Measurements from ENCODE around the gene NPAS3. TPM values are rescaled to one million over a fixed set of nuclear protein-coding genes. Genes with fewer than 3 reads are reported as not detected.

Gene NPAS3
- total RNA-seq, 2 experiments from 2014 or later: not detected

DNA sequence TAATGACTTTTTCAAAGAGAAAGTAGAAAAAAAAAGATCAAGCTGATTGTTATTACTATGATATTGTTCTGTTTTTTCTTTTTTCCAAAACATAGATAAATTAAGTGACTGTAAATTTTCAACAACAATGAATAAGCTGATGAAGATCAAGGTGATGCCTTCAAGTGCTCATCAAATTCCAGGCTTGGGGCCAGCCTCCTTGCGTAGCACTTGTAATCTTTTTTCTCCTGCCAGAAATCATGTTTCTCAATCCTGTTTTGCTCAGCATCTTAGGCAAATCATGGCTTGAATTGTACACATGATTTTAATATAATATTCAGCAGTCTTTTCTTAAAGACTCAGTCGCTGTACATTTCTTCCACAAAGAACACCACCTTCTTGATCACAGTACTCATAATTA is 333.2 kb downstream of the NPAS3 start:
- H3K9me3 Mint-ChIP-seq: no peaks in the 10 kb centered on the region
- CTCF ChIA-PET: no interaction called here
- no peak for DNase-seq
- H3K4me1 Mint-ChIP-seq (ENCODE audit: low read depth): no peaks in the 10 kb centered on the region
- no peaks in the 10 kb centered on the region for H3K27me3 Mint-ChIP-seq (ENCODE audit: low read depth)
- H3K4me3 Mint-ChIP-seq: no peak overlapping the region
- intact Hi-C loops (cut with micrococcal nuclease): no loop called here
- no peaks in the 10 kb centered on the region for H3K36me3 Mint-ChIP-seq (ENCODE audit: low read depth)
- no peak overlapping the region for H3K27ac Mint-ChIP-seq

DNA sequence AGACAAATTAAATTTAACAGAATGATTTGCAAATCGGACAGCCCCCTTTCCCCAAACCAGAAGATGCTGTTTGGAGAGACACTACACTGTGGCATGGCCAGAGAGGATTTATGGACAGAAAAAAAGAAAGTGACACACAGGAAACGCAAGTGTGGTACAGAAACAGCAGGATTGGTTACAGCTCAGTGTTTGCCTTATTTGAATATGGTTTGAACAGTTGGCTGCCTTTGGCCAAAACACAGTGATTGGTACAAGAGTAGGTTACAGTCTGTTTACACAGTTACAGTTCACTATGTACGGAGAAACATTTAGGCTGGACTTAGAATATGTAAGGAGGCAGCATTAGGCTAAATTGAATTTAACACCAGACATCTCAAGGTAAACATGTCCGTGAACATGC is 335.3 kb downstream of the NPAS3 start:
- Mint-ChIP-seq H3K9me3 (no peaks in the 10 kb centered on the region), H3K27me3 (ENCODE audit: low read depth) (no peaks in the 10 kb centered on the region), H3K36me3 (ENCODE audit: low read depth) (no peaks in the 10 kb centered on the region), H3K4me1 (ENCODE audit: low read depth) (no peaks in the 10 kb centered on the region), H3K27ac (no peak overlapping the region), H3K4me3 (no peak overlapping the region)
- no peak for DNase-seq
- intact Hi-C loops (cut with micrococcal nuclease): no loop called here
- CTCF ChIA-PET: no interaction called here

DNA sequence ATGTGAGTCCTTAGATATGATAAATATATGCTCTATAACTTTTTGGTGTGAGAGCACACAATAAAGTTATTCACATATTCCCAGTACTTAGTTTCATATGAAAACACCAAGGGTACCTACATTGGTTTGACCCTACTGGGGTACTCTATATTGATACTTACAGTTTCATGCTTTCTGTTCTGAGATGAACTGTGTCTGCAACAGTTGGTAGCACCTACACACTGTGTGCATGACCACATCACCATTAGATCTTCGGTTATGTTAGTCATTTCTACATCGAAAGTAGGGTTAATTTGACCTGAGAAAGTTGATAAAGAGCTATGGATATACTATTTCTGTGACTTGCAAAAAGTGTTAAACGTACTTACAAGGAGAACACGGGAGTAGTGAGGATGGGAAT is 337.2 kb downstream of the NPAS3 start:
- Mint-ChIP-seq H3K27me3 (ENCODE audit: low read depth) (no peaks in the 10 kb centered on the region), H3K27ac (no peak overlapping the region), H3K4me1 (ENCODE audit: low read depth) (no peaks in the 10 kb centered on the region), H3K4me3 (no peak overlapping the region), H3K36me3 (ENCODE audit: low read depth) (no peaks in the 10 kb centered on the region), H3K9me3 (no peaks in the 10 kb centered on the region)
- intact Hi-C loops (cut with micrococcal nuclease): no loop called here
- CTCF ChIA-PET: no interaction called here
- no peak for DNase-seq

DNA sequence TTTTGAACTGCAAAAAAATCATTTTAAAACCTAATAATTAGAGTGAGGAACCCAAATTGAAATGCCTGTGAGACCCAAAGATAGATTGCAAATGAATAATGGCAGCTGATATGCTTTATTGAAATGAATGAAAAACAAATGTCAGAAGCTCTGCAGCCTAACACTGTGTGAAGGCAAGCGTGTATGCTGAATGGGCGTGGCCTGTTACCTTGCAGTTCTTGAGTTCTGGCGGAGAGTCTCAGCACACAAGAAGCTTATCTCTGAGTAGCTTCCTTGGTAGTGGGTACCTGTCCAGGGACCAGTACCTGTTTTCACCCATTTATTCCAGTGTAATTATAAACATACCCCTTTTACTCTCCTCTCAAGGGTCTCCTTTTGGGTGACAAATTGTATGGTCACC is 341.2 kb downstream of the NPAS3 start:
- H3K9me3 Mint-ChIP-seq: no peaks in the 10 kb centered on the region

DNA sequence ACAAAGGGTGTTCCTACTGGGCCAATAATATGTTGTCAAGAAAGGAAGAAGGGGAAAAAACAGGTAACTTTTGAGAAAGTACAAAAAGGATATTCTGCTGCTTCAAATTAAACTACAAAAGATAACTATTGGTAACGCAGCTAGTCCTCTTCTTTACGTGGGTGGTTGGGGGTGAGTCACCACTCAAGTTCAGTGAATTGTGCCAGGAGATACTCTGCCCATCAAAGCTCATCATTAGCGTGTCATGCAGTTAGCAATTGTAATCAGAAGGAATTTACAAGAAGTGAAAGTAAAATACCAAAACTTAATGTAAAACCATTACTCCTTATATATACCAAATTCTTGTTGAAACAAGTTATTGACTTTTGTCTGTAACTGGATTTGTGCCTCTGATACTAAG is 342.0 kb downstream of the NPAS3 start:
- no peak overlapping the region for H3K27ac Mint-ChIP-seq
- intact Hi-C loops (cut with micrococcal nuclease): no loop called here
- no peaks in the 10 kb centered on the region for H3K4me1 Mint-ChIP-seq (ENCODE audit: low read depth)

More for the DNA sequence above, 341.2 kb downstream of the NPAS3 start:
- H3K4me3 Mint-ChIP-seq: no peak overlapping the region
- no peak overlapping the region for H3K27ac Mint-ChIP-seq
- H3K4me1 Mint-ChIP-seq (ENCODE audit: low read depth): no peaks in the 10 kb centered on the region
- intact Hi-C loops (cut with micrococcal nuclease): no loop called here
- no peak for DNase-seq
- CTCF ChIA-PET: interaction anchor here (1.0 kb wide), 1 partner anchor 22 kb away, joined by 3 read pairs; no protein-coding TSS in a partner anchor
- no peaks in the 10 kb centered on the region for H3K36me3 Mint-ChIP-seq (ENCODE audit: low read depth)
- no peaks in the 10 kb centered on the region for H3K27me3 Mint-ChIP-seq (ENCODE audit: low read depth)

DNA sequence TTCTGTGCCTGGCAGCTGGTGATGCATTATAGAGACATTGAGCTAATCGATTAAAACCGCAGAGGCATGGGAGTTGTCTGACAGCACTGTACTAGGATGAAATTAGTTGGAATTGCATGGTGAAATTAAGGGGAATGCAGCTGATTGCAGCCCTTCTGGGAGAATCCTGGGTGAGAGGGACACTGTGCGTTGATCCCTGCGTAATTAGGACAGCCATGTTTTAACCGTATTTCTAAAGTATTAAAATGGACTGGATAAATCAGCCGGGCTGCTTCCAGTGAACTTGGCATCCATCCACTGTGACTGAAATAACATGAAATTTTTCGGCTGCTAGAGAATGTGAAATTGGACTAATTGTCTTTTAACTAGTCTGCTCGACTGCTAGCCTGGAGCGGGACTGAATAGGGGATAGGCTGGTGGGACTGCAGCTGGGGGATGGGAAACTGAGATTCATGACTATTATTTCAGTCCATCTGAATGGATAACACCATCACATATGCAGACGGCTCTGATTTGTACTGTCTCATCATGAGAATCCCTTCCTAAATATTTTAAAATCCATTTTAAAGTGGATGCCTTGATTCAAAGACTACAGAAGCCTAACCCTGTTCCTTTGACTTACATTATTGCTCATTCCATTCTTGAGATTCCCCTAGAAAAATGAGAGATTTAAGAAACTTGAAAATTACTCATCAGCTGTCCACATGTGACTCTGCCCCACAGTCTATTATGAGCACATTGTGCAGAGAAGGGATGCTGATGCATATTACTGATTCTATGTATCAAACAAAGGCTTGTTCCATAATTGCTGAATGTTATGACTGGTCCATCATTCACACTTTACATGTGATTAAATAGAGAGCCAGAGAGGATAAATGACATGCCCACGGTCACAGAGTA is 343.9 kb downstream of the NPAS3 start:
- Mint-ChIP-seq H3K9me3 (no peaks in the 10 kb centered on the region), H3K27ac (no peak overlapping the region), H3K4me1 (ENCODE audit: low read depth) (no peaks in the 10 kb centered on the region), H3K36me3 (ENCODE audit: low read depth) (no peaks in the 10 kb centered on the region), H3K4me3 (no peak overlapping the region), H3K27me3 (ENCODE audit: low read depth) (no peaks in the 10 kb centered on the region)
- CTCF ChIA-PET: no interaction called here
- DNase-seq: no peak
- intact Hi-C loops (cut with micrococcal nuclease): no loop called here

More for the DNA sequence above, 342.0 kb downstream of the NPAS3 start:
- Mint-ChIP-seq H3K36me3 (ENCODE audit: low read depth) (no peaks in the 10 kb centered on the region), H3K27me3 (ENCODE audit: low read depth) (no peaks in the 10 kb centered on the region), H3K9me3 (no peaks in the 10 kb centered on the region), H3K4me3 (no peak overlapping the region)
- no peak for DNase-seq
- CTCF ChIA-PET: no interaction called here

DNA sequence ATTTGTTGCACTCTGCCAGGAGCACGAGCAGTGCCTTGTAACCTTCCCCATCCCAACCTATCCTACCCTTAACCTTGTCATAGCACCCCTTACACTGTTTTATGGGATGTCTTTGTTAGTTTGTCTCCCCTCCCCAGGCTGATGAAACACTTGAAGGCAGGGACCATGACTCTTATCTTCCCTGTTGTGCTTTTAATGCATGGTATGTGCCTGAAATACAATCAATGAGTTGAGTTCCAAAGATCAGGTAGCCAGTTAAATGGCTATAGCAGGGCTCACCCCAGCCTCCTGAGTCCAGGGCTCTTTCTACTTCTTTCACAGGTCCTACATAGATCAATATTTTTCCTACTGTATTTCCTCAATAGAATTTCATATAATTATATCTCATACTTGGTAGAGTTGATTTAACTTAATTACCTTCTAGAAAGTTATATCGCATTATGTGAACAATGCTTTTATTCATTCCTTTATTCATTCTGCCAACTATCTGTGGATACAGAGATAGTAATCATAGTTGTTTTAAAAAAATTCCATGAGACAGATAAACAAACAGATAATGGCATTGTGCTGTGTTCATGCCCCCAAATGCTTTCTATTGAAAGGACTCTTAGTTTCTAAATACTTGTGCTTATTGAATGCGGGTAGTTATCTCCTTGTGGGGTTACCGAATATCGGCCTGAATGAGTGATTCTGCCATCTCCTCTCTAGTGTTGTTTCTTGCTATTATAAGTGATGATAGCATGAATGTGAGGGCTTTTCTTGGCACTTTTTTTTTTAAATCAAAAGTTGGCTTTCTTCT is 347.4 kb downstream of the NPAS3 start:
- no peak for DNase-seq
- CTCF ChIA-PET: no interaction called here
- intact Hi-C loops (cut with micrococcal nuclease): no loop called here
- no peaks in the 10 kb centered on the region for H3K4me1 Mint-ChIP-seq (ENCODE audit: low read depth)
- no peaks in the 10 kb centered on the region for H3K36me3 Mint-ChIP-seq (ENCODE audit: low read depth)
- H3K27ac Mint-ChIP-seq: no peak overlapping the region
- no peaks in the 10 kb centered on the region for H3K27me3 Mint-ChIP-seq (ENCODE audit: low read depth)
- H3K4me3 Mint-ChIP-seq: no peak overlapping the region
- no peaks in the 10 kb centered on the region for H3K9me3 Mint-ChIP-seq

DNA sequence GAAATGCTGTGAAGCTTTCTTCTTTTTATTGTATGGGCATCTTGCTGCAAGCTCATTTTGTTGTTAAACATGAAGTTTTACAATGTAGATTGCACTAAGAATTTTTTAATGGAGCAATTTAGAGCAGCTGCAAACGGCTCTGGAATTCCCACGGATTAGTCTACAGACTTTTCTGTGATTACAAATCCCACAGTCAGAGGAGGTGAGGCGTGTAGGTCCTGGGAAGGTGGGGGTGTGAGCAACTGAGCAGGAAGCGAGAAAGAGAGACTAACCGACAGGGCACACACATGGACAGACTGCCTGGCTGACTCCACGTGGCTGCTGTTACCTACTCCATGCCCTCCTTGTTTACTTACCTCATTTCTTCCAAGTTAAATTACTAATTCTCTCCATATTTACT is 348.5 kb downstream of the NPAS3 start:
- intact Hi-C loops (cut with micrococcal nuclease): no loop called here
- H3K27me3 Mint-ChIP-seq (ENCODE audit: low read depth): no peaks in the 10 kb centered on the region
- DNase-seq: no peak
- CTCF ChIA-PET: no interaction called here
- H3K4me1 Mint-ChIP-seq (ENCODE audit: low read depth): no peaks in the 10 kb centered on the region
- no peak overlapping the region for H3K4me3 Mint-ChIP-seq
- H3K9me3 Mint-ChIP-seq: no peaks in the 10 kb centered on the region
- no peak overlapping the region for H3K27ac Mint-ChIP-seq
- no peaks in the 10 kb centered on the region for H3K36me3 Mint-ChIP-seq (ENCODE audit: low read depth)

DNA sequence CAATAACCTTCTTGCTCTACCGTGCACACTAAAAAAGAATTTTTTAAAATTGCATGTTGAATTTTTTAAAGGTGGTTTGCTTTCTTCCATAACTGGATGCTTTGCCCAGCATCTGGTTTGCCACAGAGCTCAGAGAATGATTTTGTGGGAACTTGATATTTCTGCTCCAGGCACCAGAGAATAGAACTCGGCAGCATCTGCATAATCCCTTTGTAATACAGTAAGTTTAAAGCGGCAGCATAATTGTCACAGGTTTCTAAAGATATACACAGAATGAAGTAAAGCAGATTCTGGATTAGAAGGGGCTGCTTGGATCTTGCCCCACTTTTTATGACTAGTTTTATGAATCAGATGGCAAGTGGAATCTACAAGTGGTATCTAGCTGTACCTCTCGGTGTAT is 352.0 kb downstream of the NPAS3 start:
- CTCF ChIA-PET: no interaction called here
- intact Hi-C loops (cut with micrococcal nuclease): no loop called here
- Mint-ChIP-seq H3K27me3 (ENCODE audit: low read depth) (no peaks in the 10 kb centered on the region), H3K9me3 (peaks cover 3% of the 10 kb centered on the region), H3K36me3 (ENCODE audit: low read depth) (no peaks in the 10 kb centered on the region), H3K4me3 (no peak overlapping the region), H3K4me1 (ENCODE audit: low read depth) (no peaks in the 10 kb centered on the region), H3K27ac (no peak overlapping the region)
- no peak for DNase-seq

DNA sequence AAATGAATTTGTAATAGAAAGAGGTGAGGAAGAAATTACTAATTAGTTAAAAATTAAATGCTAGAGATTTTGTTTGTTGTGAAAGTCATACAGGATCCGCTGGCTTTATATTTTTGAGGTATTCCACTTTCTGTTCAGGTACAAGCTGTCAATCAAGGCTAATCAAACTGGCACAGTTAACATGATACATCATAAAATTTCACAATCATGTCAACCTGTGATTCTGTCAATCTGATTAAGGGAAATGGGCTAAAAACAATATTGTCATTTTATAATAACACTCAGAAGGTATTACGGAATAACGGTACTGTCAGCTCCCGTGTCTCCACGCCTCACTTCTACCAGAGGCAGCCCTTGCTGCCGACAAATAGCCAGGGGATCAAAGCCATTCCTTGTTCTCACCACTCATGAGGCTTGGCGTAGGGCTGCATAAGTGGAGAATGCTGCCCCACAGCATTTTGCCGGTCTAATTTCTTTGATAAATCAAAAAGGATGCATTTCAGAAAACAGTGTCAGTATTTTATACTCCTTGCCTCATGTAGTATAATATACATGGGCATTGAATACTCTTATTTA is 352.9 kb downstream of the NPAS3 start:
- no peak overlapping the region for H3K27ac Mint-ChIP-seq
- H3K4me1 Mint-ChIP-seq (ENCODE audit: low read depth): no peaks in the 10 kb centered on the region
- H3K9me3 Mint-ChIP-seq: peaks cover 3% of the 10 kb centered on the region
- H3K27me3 Mint-ChIP-seq (ENCODE audit: low read depth): no peaks in the 10 kb centered on the region
- CTCF ChIA-PET: interaction anchor here (0.7 kb wide), 1 partner anchor 60 kb away, joined by 3 read pairs; no protein-coding TSS in a partner anchor
- no peaks in the 10 kb centered on the region for H3K36me3 Mint-ChIP-seq (ENCODE audit: low read depth)
- no peak for DNase-seq
- no peak overlapping the region for H3K4me3 Mint-ChIP-seq
- intact Hi-C loops (cut with micrococcal nuclease): no loop called here

DNA sequence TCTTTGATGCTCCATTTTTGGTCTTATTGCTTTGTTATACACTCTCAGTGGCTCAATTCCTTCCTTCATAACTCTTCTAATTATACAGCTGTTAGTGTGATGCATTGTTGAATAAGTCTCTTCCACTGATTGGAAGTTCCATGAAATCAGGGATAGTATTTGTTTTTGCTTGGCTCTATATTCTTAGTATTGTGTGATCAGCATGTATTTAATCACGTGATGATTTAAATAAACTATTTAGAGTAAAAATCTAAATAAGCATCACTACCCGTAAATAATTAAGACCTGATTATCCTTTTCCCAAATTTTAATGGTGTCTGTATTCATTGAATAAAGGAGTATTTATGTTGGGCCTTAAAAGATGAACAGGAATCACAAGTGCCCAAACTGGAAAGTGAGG is 355.7 kb downstream of the NPAS3 start:
- CTCF ChIA-PET: no interaction called here
- DNase-seq: no peak
- intact Hi-C loops (cut with micrococcal nuclease): no loop called here
- no peak overlapping the region for H3K27ac Mint-ChIP-seq
- peaks cover 3% of the 10 kb centered on the region for H3K9me3 Mint-ChIP-seq
- H3K36me3 Mint-ChIP-seq (ENCODE audit: low read depth): no peaks in the 10 kb centered on the region
- H3K27me3 Mint-ChIP-seq (ENCODE audit: low read depth): no peaks in the 10 kb centered on the region
- H3K4me1 Mint-ChIP-seq (ENCODE audit: low read depth): no peaks in the 10 kb centered on the region
- H3K4me3 Mint-ChIP-seq: no peak overlapping the region

DNA sequence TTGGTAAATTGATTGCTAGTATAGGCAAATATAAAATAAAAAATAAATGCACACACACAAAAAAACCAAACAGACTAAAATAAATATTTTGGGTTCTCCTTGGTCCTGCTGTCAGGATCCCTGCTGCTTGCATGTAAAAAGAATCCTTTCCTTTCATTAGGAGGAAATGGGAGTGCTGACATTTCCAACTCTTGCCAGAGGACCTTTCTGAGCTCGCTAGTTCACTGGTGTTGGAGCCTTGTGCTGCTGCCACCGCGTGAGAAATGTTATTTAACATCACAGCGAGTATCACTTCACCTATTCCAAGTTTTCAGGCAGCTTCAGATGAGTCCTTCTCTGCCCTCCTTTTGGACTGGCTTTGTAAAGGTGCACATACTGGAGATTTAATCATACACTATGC is 358.9 kb downstream of the NPAS3 start:
- intact Hi-C loops (cut with micrococcal nuclease): no loop called here
- CTCF ChIA-PET: no interaction called here

More for the DNA sequence above, 358.9 kb downstream of the NPAS3 start:
- Mint-ChIP-seq H3K27ac (no peak overlapping the region), H3K4me3 (no peak overlapping the region), H3K36me3 (ENCODE audit: low read depth) (no peaks in the 10 kb centered on the region), H3K9me3 (peaks cover 3% of the 10 kb centered on the region), H3K4me1 (ENCODE audit: low read depth) (no peaks in the 10 kb centered on the region), H3K27me3 (ENCODE audit: low read depth) (no peaks in the 10 kb centered on the region)
- DNase-seq: no peak

Measured in activated naive CD4-positive, alpha-beta T cell treated with anti-CD3 and anti-CD28 coated beads for 36 hours (primary cell).